ENCODE data around the gene WDR11. TPM values are rescaled to one million over a fixed set of nuclear protein-coding genes. Genes with fewer than 3 reads are reported as not detected.

The WDR11 gene
- total and polyA plus RNA-seq, 9 donors: 20.7 to 55.3 (median 41.8) TPM

GRCh38 chr10:120828763-120829319 is 22.3 kb upstream of the WDR11 start:
- H3K4me3 ChIP-seq: no peak overlapping the region
- no peaks in the 10 kb centered on the region for H3K27me3 ChIP-seq
- no peaks in the 10 kb centered on the region for H3K9me3 ChIP-seq
- intact Hi-C loops (cut with DNase I): no loop called here
- no peak for DNase-seq
- 67 to 90% (median 77%) methylated on average over 3 of the region's 3 CpGs for WGBS, 3 donors
- no peak overlapping the region for H3K27ac ChIP-seq
- H3K36me3 ChIP-seq: no peaks in the 10 kb centered on the region
- TF ChIP-seq POLR2A (IDR thresholded peaks at IDR 0.05) (no peak), EP300 (IDR thresholded peaks at IDR 0.05) (no peak), CTCF (IDR thresholded peaks at IDR 0.05) (no peak)
- H3K4me1 ChIP-seq (ENCODE audit: insufficient read depth): no peaks in the 10 kb centered on the region

GRCh38 chr10:120832106-120832505 is 19.1 kb upstream of the WDR11 start:
- Histone ChIP-seq H3K4me1 (ENCODE audit: insufficient read depth) (no peaks in the 10 kb centered on the region), H3K4me3 (no peak overlapping the region), H3K36me3 (no peaks in the 10 kb centered on the region), H3K27ac (no peak overlapping the region), H3K27me3 (no peaks in the 10 kb centered on the region), H3K9me3 (no peaks in the 10 kb centered on the region)
- DNase-seq: no peak
- 78 to 84% (median 84%) methylated on average over 9 of the region's 9 CpGs for WGBS, 3 donors
- no peak for TF ChIP-seq EP300 (IDR thresholded peaks at IDR 0.05)
- intact Hi-C loops (cut with DNase I): no loop called here

- DNase-seq: no peak
- Histone ChIP-seq H3K9me3 (no peaks in the 10 kb centered on the region), H3K36me3 (no peaks in the 10 kb centered on the region), H3K27me3 (no peaks in the 10 kb centered on the region), H3K4me1 (ENCODE audit: insufficient read depth) (no peaks in the 10 kb centered on the region), H3K27ac (no peak overlapping the region), H3K4me3 (no peak overlapping the region)
- intact Hi-C loops (cut with DNase I): no loop called here
- WGBS, 3 donors: 53 to 68% (median 64%) methylated on average over 6 of the region's 6 CpGs
- TF ChIP-seq POLR2A (IDR thresholded peaks at IDR 0.05) (no peak), EP300 (IDR thresholded peaks at IDR 0.05) (no peak), CTCF (IDR thresholded peaks at IDR 0.05) (no peak)
These were observed 17.8 kb upstream of the WDR11 start for GRCh38 chr10:120833222-120833928.

GRCh38 chr10:120835603-120836002 is 15.6 kb upstream of the WDR11 start:
- no peaks in the 10 kb centered on the region for H3K36me3 ChIP-seq
- no peaks in the 10 kb centered on the region for H3K9me3 ChIP-seq
- H3K27ac ChIP-seq: no peak overlapping the region
- no peaks in the 10 kb centered on the region for H3K4me1 ChIP-seq (ENCODE audit: insufficient read depth)
- 44 to 83% (median 75%) methylated on average over 2 of the region's 2 CpGs for WGBS, 3 donors
- H3K27me3 ChIP-seq: no peaks in the 10 kb centered on the region
- no peak for TF ChIP-seq EP300 (IDR thresholded peaks at IDR 0.05)
- TF ChIP-seq CTCF (IDR thresholded peaks at IDR 0.05): no peak
- TF ChIP-seq POLR2A (IDR thresholded peaks at IDR 0.05): no peak
- no peak for DNase-seq
- no peak overlapping the region for H3K4me3 ChIP-seq
- intact Hi-C loops (cut with DNase I): no loop called here

GRCh38 chr10:120838941-120839340 is 12.2 kb upstream of the WDR11 start:
- H3K9me3 ChIP-seq: no peaks in the 10 kb centered on the region
- no peaks in the 10 kb centered on the region for H3K4me1 ChIP-seq (ENCODE audit: insufficient read depth)
- H3K27ac ChIP-seq: no peak overlapping the region
- TF ChIP-seq CTCF (IDR thresholded peaks at IDR 0.05): no peak
- no peak for TF ChIP-seq EP300 (IDR thresholded peaks at IDR 0.05)
- no peak for TF ChIP-seq POLR2A (IDR thresholded peaks at IDR 0.05)
- no peak overlapping the region for H3K4me3 ChIP-seq
- intact Hi-C loops (cut with DNase I): no loop called here
- H3K36me3 ChIP-seq: no peaks in the 10 kb centered on the region
- WGBS, 3 donors: 87 to 94% (median 91%) methylated on average over 3 of the region's 3 CpGs
- H3K27me3 ChIP-seq: no peaks in the 10 kb centered on the region
- no peak for DNase-seq

Measured in ovary (tissue), 9 donors.